HepG2 (cell line): ENCODE data around the gene CEP20. TPM values are rescaled to one million over a fixed set of nuclear protein-coding genes. Genes with fewer than 3 reads are reported as not detected.

ENCODE experiments used
- DDIT3 ChIP-seq: sonication (generic); formaldehyde crosslinking; IDR thresholded peaks from 2 replicates; pipeline ENCODE4 v1.4.0; 2020; ENCODE audit warnings: mild to moderate bottlenecking, missing genetic modification reagents
- ELF4 ChIP-seq: sonication (generic); formaldehyde crosslinking; IDR thresholded peaks from 2 replicates; pipeline ENCODE4 v1.5.0; 2020; ENCODE audit warnings: missing genetic modification reagents, mild to moderate bottlenecking, moderate library complexity, borderline replicate concordance
- HMG20B ChIP-seq: conservative IDR thresholded peaks from 2 replicates; pipeline ENCODE4 v1.6.1; 2016; ENCODE audit warnings: missing genetic modification reagents, missing compliant biosample characterization
- MTA1 ChIP-seq: sonication (generic); formaldehyde crosslinking; IDR thresholded peaks from 2 replicates; pipeline ENCODE4 v1.4.0; 2020; ENCODE audit warnings: missing genetic modification reagents, mild to moderate bottlenecking, borderline replicate concordance
- MTERF4 ChIP-seq: sonication (generic); formaldehyde crosslinking; IDR thresholded peaks from 2 replicates; pipeline ENCODE4 v1.8.0; 2023; ENCODE audit warnings: mild to moderate bottlenecking, missing genetic modification reagents
- POLR2A ChIP-seq, 2 experiments: IDR thresholded peaks; 2 replicates each; pipeline ENCODE4 v1.6.1; 2011; ENCODE audit warnings: low read depth in 2 of 2, low read length in 2 of 2, mild to moderate bottlenecking in 1 of 2, moderate library complexity in 1 of 2; ENCODE audit not compliant: insufficient read depth in 1 of 2
- PTBP1 ChIP-seq: fragments of 200-400 bp; formaldehyde crosslinking; IDR thresholded peaks from 2 replicates; pipeline ENCODE4 v1.6.1; 2018; ENCODE audit warnings: low read length, low read depth; ENCODE audit not compliant: poor library complexity, severe bottlenecking
- REST ChIP-seq, 2 experiments: IDR thresholded peaks; 2 replicates each; pipeline ENCODE4 v1.6.1; 2011 to 2012; ENCODE audit warnings: low read length in 2 of 2, borderline replicate concordance in 1 of 2, low read depth in 1 of 2, mild to moderate bottlenecking in 1 of 2, moderate library complexity in 1 of 2
- SPEN ChIP-seq: sonication (generic); formaldehyde crosslinking; IDR thresholded peaks from 2 replicates; pipeline ENCODE4 v1.5.1; 2020; ENCODE audit warnings: low read depth, mild to moderate bottlenecking, missing genetic modification reagents
- THRA ChIP-seq: sonication (generic); formaldehyde crosslinking; IDR thresholded peaks from 2 replicates; pipeline ENCODE4 v1.4.0; 2020; ENCODE audit warnings: missing genetic modification reagents, borderline replicate concordance
- ZBTB38 ChIP-seq: sonication (generic); formaldehyde crosslinking; IDR thresholded peaks from 2 replicates; pipeline ENCODE4 v1.5.1; 2020; ENCODE audit warnings: mild to moderate bottlenecking, missing genetic modification reagents
- ZNF614 ChIP-seq: IDR thresholded peaks from 2 replicates; pipeline ENCODE4 v1.6.1; 2018; ENCODE audit warnings: missing biosample characterization, missing genetic modification reagents, inconsistent platforms, borderline replicate concordance
- ZNF740 ChIP-seq: sonication (generic); formaldehyde crosslinking; IDR thresholded peaks from 2 replicates; pipeline ENCODE4 v1.4.0; 2020; ENCODE audit warnings: missing genetic modification reagents
- ZNF816 ChIP-seq: sonication (generic); formaldehyde crosslinking; IDR thresholded peaks from 2 replicates; pipeline ENCODE4 v1.8.0; 2022; ENCODE audit warnings: missing genetic modification reagents, mild to moderate bottlenecking, borderline replicate concordance
- polyA plus RNA-seq, 8 experiments: library from polyadenylated mRNA; depleted of rRNA in 3 of 8; stranded (reverse) in 7 of 8; unstranded in 1 of 8; fragments of >200 nt; fragmentation: Illumina TruSeq in 4 of 8; extraction: Trizol in 4 of 8; gene quantifications; 2 replicates each; pipeline versions ENCODE4 v1.2.1 to v1.2.3, GENCODE V29; 2011 to 2016; ENCODE audit warnings: low read depth in 4 of 8, missing spikeins in 1 of 8, mixed read lengths in 1 of 8; ENCODE audit not compliant: insufficient read depth in 1 of 8
- total RNA-seq, 5 experiments: library from RNA; depleted of rRNA; stranded (reverse); fragments of >200 nt; fragmentation: Illumina TruSeq; extraction: Trizol; gene quantifications; 2 replicates each; pipeline ENCODE4 v1.2.3, GENCODE V29; 2016; ENCODE audit warnings: low read depth in 1 of 5
- TF ChIP-seq, protein P1 (sequence below): sonication (generic); formaldehyde crosslinking; IDR thresholded peaks from 2 replicates; pipeline ENCODE4 v1.4.0; 2020; ENCODE audit warnings: mild to moderate bottlenecking, missing genetic modification reagents
- TF ChIP-seq, protein P2 (sequence below): sonication (generic); formaldehyde crosslinking; IDR thresholded peaks from 2 replicates; pipeline ENCODE4 v1.4.0; 2020; ENCODE audit warnings: missing genetic modification reagents, low read depth, mild to moderate bottlenecking, borderline replicate concordance

Gene CEP20
- total and polyA plus RNA-seq, 2 of the 13 experiments (the other 11 are each of a cell fraction or from before 2014, with no cell fraction given), result 53.0 to 54.1 TPM

- TF ChIP-seq MTERF4 (CRISPR knock-in tag) (peak; percentile 73; the same call in 1 of the 2 replicates), ZNF740 (no peak), ZNF816 (CRISPR knock-in tag) (no peak), REST (IDR thresholded peaks at IDR 0.05; ENCODE audit: borderline replicate concordance in 1 of 2, low read depth in 1 of 2, low read length in 2 of 2) (no peak; a peak in 2 of 4 replicates), MTA1 (CRISPR knock-in tag) (0 out of 2 replicates have a peak, but pooled peaks have one; percentile 21), ZNF614 (CRISPR knock-in tag) (peak; percentile 82), THRA (CRISPR knock-in tag) (no peak; the same call in 1 of the 2 replicates), DDIT3 (no peak), PTBP1 (no peak), POLR2A (IDR thresholded peaks at IDR 0.05; ENCODE audit: insufficient read depth in 1 of 2, low read depth in 2 of 2, low read length in 2 of 2) (peak; percentile 93 to 98), ELF4 (no peak), HMG20B (CRISPR knock-in tag) (0 out of 2 replicates have a peak, but pooled peaks have one; percentile 56), SPEN (CRISPR knock-in tag) (peak; percentile 86), ZBTB38 (peak; percentile 21; the same call in 1 of the 2 replicates)
- TF ChIP-seq, protein P1, sequence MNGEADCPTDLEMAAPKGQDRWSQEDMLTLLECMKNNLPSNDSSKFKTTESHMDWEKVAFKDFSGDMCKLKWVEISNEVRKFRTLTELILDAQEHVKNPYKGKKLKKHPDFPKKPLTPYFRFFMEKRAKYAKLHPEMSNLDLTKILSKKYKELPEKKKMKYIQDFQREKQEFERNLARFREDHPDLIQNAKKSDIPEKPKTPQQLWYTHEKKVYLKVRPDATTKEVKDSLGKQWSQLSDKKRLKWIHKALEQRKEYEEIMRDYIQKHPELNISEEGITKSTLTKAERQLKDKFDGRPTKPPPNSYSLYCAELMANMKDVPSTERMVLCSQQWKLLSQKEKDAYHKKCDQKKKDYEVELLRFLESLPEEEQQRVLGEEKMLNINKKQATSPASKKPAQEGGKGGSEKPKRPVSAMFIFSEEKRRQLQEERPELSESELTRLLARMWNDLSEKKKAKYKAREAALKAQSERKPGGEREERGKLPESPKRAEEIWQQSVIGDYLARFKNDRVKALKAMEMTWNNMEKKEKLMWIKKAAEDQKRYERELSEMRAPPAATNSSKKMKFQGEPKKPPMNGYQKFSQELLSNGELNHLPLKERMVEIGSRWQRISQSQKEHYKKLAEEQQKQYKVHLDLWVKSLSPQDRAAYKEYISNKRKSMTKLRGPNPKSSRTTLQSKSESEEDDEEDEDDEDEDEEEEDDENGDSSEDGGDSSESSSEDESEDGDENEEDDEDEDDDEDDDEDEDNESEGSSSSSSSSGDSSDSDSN (CRISPR knock-in tag), result peak; percentile 34; the same call in 1 of the 2 replicates
- TF ChIP-seq, protein P2, sequence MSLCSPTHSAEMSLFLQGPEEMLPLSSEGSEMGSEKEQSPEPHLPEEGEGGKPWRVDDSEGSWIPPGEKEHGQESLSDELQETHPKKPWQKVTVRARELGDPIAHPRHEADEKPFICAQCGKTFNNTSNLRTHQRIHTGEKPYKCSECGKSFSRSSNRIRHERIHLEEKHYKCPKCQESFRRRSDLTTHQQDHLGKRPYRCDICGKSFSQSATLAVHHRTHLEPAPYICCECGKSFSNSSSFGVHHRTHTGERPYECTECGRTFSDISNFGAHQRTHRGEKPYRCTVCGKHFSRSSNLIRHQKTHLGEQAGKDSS (CRISPR knock-in tag), result 0 out of 2 replicates have a peak, but pooled peaks have one; percentile 31
These were observed at the start of gene CEP20 (continued) for GRCh38 chr16:15888072-15888976.
